A549 (cell line): Measurements from ENCODE around the gene TLCD4. TPM values are rescaled to one million over a fixed set of nuclear protein-coding genes. Genes with fewer than 3 reads are reported as not detected.

Source experiments
- ATAC-seq, 2 experiments: fragments of 200-7000 bp in 1 of 2; fragments of >200 bp in 1 of 2; cut with Nextera tagmentation in 1 of 2; cut with Tn5 transposase in 1 of 2; 3 replicates each; pipeline versions ENCODE4 v1.8.0 to v1.9.1; 2018 to 2020; ENCODE audit warnings: mild to moderate bottlenecking in 1 of 2, moderate library complexity in 1 of 2
- CTCF ChIA-PET: fragments of 300-600 bp; sonication (Branson Sonifier 250); formaldehyde crosslinking; extraction: SDS; loops from one replicate; lab custom pipeline; 2021; ENCODE audit warnings: antibody characterized with exemption, inconsistent platforms; lab: Yijun Ruan, JAX
- POLR2A ChIA-PET: fragments of 350-600 bp; formaldehyde crosslinking; extraction: SDS; loops from one replicate; lab custom pipeline; 2021; ENCODE audit warnings: antibody characterized with exemption, inconsistent platforms; lab: Yijun Ruan, JAX
- DNase-seq, 2 experiments: peaks; one replicate each; pipeline versions ENCODE4 v3.0.0 to v3.0.0-alpha.2; 2011 to 2016; ENCODE audit warnings: low read depth in 1 of 2, low spot score in 1 of 2
- FAIRE-seq: peaks from 2 replicates; lab custom pipeline; 2011; peaks lifted over from hg19 to GRCh38; lab: Jason Lieb, UNC
- H3K27ac ChIP-seq, 2 experiments: fragments of >200 bp; sonication (Bioruptor Twin); formaldehyde crosslinking; 3 replicates each; pipeline ENCODE4 v1.5.1; 2016 to 2017
- H3K4me1 ChIP-seq: fragments of >200 bp; sonication (Bioruptor Twin); formaldehyde crosslinking; 3 replicates; pipeline ENCODE4 v1.6.1; 2016
- H3K4me2 ChIP-seq: fragments of >200 bp; sonication (Bioruptor Twin); formaldehyde crosslinking; 3 replicates; pipeline ENCODE4 v1.6.1; 2016
- H3K4me3 ChIP-seq: fragments of >200 bp; sonication (Bioruptor Twin); formaldehyde crosslinking; 3 replicates; pipeline ENCODE4 v1.5.1; 2016
- H3K9me3 ChIP-seq: fragments of >200 bp; sonication (Bioruptor Twin); formaldehyde crosslinking; 3 replicates; pipeline ENCODE4 v1.6.1; 2016
- CBX2 ChIP-seq: fragments of 200-600 bp; sonication (generic); IDR thresholded peaks from 2 replicates; pipeline ENCODE4 v1.6.1; 2016; ENCODE audit warnings: low read depth, mild to moderate bottlenecking, borderline replicate concordance
- CBX8 ChIP-seq: fragments of 200-600 bp; sonication (generic); IDR thresholded peaks from 2 replicates; pipeline ENCODE4 v1.6.1; 2016
- CEBPB ChIP-seq, 2 experiments: fragments of >200 bp in 1 of 2; sonication (Bioruptor Twin) in 1 of 2; formaldehyde crosslinking in 1 of 2; IDR thresholded peaks; 2 replicates each; pipeline ENCODE4 v1.6.1; 2012 to 2016
- CHD4 ChIP-seq: fragments of 200-600 bp; sonication (generic); IDR thresholded peaks from 2 replicates; pipeline ENCODE4 v1.6.1; 2016; ENCODE audit warnings: antibody characterized with exemption, mild to moderate bottlenecking, borderline replicate concordance
- FOSB ChIP-seq: fragments of 250-450 bp; sonication (Bioruptor Pico); IDR thresholded peaks from 2 replicates; pipeline ENCODE4 v1.5.0; 2020; ENCODE audit warnings: mild to moderate bottlenecking, moderate library complexity
- FOXS1 ChIP-seq: fragments of 250-450 bp; sonication (Bioruptor Pico); IDR thresholded peaks from 2 replicates; pipeline ENCODE4 v1.5.0; 2020; ENCODE audit warnings: mild to moderate bottlenecking, moderate library complexity
- JUN ChIP-seq, 2 experiments: fragments of >200 bp; sonication (Bioruptor Twin); formaldehyde crosslinking; IDR thresholded peaks; 2 replicates in 1 of 2; 3 replicates in 1 of 2; pipeline ENCODE4 v1.6.1; 2016 to 2017
- JUNB ChIP-seq: fragments of >200 bp; sonication (Bioruptor Twin); formaldehyde crosslinking; IDR thresholded peaks from 2 replicates; pipeline ENCODE4 v1.6.1; 2016
- KDM1A ChIP-seq: fragments of 200-600 bp; sonication (generic); IDR thresholded peaks from 2 replicates; pipeline ENCODE4 v1.6.1; 2016; ENCODE audit warnings: low read depth, mild to moderate bottlenecking
- MAFK ChIP-seq: fragments of 450-650 bp; IDR thresholded peaks from 2 replicates; pipeline ENCODE4 v1.6.1; 2014; ENCODE audit not compliant: partially characterized antibody
- MYC ChIP-seq: IDR thresholded peaks from 2 replicates; pipeline ENCODE4 v1.6.1; 2012; ENCODE audit warnings: mild to moderate bottlenecking, inconsistent platforms, low read length, improper control_type of control experiment, borderline replicate concordance
- PHF8 ChIP-seq: fragments of 200-600 bp; sonication (generic); IDR thresholded peaks from 2 replicates; pipeline ENCODE4 v1.6.1; 2016; ENCODE audit warnings: low read depth, mild to moderate bottlenecking, antibody characterized with exemption, moderate library complexity, borderline replicate concordance
- POLR2A ChIP-seq: IDR thresholded peaks from 2 replicates; pipeline ENCODE4 v1.6.1; 2012; ENCODE audit warnings: mild to moderate bottlenecking, low read length
- RARB ChIP-seq: fragments of 250-450 bp; sonication (Bioruptor Pico); IDR thresholded peaks from 2 replicates; pipeline ENCODE4 v1.8.0; 2021; ENCODE audit warnings: mild to moderate bottlenecking, moderate library complexity
- RNF2 ChIP-seq: fragments of 200-600 bp; sonication (generic); IDR thresholded peaks from 2 replicates; pipeline ENCODE4 v1.6.1; 2016; ENCODE audit warnings: low read depth, mild to moderate bottlenecking, antibody characterized with exemption, moderate library complexity, borderline replicate concordance
- SMC3 ChIP-seq: fragments of >200 bp; sonication (Bioruptor Twin); formaldehyde crosslinking; IDR thresholded peaks from 3 replicates; pipeline ENCODE4 v1.6.1; 2018; ENCODE audit warnings: inconsistent platforms
- SREBF2 ChIP-seq: fragments of 450-650 bp; IDR thresholded peaks from 2 replicates; pipeline ENCODE4 v1.6.1; 2014; ENCODE audit warnings: mild to moderate bottlenecking, moderate library complexity
- TFCP2L1 ChIP-seq: fragments of 250-450 bp; sonication (Bioruptor Pico); IDR thresholded peaks from 2 replicates; pipeline ENCODE4 v1.5.0; 2021; ENCODE audit warnings: mild to moderate bottlenecking
- WGBS: methylation state at CpG from one replicate; pipeline ENCODE4 v1.1.6; 2017; ENCODE audit errors: missing lambda C conversion rate; 5-methylcytosine and 5-hydroxymethylcytosine counted together
- polyA plus RNA-seq, 4 experiments: library from polyadenylated mRNA; depleted of rRNA in 3 of 4; stranded (reverse); fragments of >200 nt; fragmentation: RNase III in 1 of 4; extraction: RNeasy Plus Mini Kit Qiagen cat#74134 plus additional on column Dnase treatment in 1 of 4; gene quantifications; 2 replicates in 3 of 4; 3 replicates in 1 of 4; pipeline ENCODE4 v1.2.3, GENCODE V29; 2011 to 2017
- TF ChIP-seq, protein P1 (sequence below): IDR thresholded peaks from 2 replicates; pipeline ENCODE4 v1.6.1; 2012
- TF ChIP-seq, protein P2 (sequence below): fragments of >200 bp; sonication (Bioruptor Twin); formaldehyde crosslinking; IDR thresholded peaks from 2 replicates; pipeline ENCODE4 v1.6.1; 2016
- TF ChIP-seq, protein P3 (sequence below): IDR thresholded peaks from 2 replicates; pipeline ENCODE4 v1.6.1; 2012; ENCODE audit warnings: low read depth, borderline replicate concordance
- TF ChIP-seq, protein P4 (sequence below): fragments of 250-450 bp; sonication (Bioruptor Pico); IDR thresholded peaks from 2 replicates; pipeline ENCODE4 v1.5.0; 2020; ENCODE audit warnings: low read depth, mild to moderate bottlenecking, moderate library complexity
- TF ChIP-seq, protein P5 (sequence below): fragments of 150-350 bp; IDR thresholded peaks from 2 replicates; pipeline ENCODE4 v1.6.1; 2014; ENCODE audit warnings: low read depth, mild to moderate bottlenecking, low read length

TLCD4 gene
- polyA plus RNA-seq, 2 of the 4 experiments (the other 2 are of a cell fraction): 14.2 to 24.1 TPM

DNA sequence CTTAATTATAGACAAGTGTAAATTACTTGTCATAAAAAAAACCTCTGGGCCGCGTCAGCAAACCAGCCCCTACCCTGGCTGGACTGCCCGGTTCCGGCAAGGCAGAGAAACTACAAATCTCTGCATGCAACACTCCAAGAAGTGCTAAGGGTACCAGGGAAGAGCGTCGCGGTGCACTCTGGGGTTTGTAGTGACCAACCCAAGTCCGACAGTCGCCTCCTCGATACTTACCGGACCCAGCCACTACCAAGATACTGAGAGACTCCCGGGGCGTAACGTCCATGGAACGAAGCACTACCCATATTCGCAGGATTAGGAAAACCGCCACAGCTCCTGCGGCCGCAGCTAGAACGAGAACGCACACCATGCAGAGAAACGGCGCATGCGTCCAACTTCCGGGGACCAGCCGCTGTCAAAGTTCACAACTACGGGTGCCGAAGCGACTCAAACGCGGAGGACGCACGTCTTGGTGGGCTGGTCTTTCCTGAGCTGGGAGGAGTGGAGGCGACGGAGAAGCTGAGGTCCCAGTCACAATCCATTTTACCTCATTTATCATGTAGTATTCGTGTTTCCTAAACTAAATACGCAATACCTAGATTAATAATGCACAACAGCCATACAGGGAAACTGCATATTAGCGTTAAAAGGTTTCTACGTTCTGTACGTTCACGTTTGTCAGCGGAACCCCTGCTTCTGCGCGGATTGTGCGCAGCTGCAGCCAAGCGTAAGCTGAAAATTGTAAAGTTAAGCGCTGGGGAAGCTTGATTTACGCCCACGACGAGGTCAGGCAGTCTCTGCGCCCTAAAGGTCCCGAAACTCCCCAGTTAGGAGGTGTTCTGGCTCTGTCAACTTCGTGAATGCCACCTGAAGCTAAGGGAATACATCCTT, 44.4 kb upstream of the TLCD4 start, which contains the start of gene ALG14:
Gene ALG14, minus strand, starts transcription at position 420 of the 888 bp plus-strand sequence. Its CDS starts 53 bp downstream, at position 367.
- peak within 1 kb of the TSS; percentile 62 for H3K4me3 ChIP-seq
- no peaks in the 10 kb centered on the region for H3K9me3 ChIP-seq
- DNase-seq (peak; percentile 83 to 95), ATAC-seq (peak; percentile 99), FAIRE-seq (no peak)
- TF ChIP-seq CEBPB (IDR thresholded peaks at IDR 0.05): no peak
- peak; percentile 6; the same call in 1 of the 3 replicates for TF ChIP-seq SMC3
- TF ChIP-seq, protein P1, sequence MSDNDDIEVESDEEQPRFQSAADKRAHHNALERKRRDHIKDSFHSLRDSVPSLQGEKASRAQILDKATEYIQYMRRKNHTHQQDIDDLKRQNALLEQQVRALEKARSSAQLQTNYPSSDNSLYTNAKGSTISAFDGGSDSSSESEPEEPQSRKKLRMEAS: peak; percentile 88
- TF ChIP-seq, protein P2, sequence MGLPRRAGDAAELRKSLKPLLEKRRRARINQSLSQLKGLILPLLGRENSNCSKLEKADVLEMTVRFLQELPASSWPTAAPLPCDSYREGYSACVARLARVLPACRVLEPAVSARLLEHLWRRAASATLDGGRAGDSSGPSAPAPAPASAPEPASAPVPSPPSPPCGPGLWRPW: no peak
- no peak for TF ChIP-seq FOXS1
- TF ChIP-seq JUN (IDR thresholded peaks at IDR 0.05): peak; percentile 28 to 55; a peak in 2 of 5 replicates
- TF ChIP-seq, protein P3, sequence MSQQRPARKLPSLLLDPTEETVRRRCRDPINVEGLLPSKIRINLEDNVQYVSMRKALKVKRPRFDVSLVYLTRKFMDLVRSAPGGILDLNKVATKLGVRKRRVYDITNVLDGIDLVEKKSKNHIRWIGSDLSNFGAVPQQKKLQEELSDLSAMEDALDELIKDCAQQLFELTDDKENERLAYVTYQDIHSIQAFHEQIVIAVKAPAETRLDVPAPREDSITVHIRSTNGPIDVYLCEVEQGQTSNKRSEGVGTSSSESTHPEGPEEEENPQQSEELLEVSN: peak; percentile 44; the same call in 1 of the 2 replicates
- TF ChIP-seq POLR2A: peak; percentile 56
- 2% methylated on average over 39 of the region's 53 CpGs for WGBS
- CTCF ChIA-PET: interaction anchor here (0.6 to 1.5 kb wide), 5 partner anchors 31 to 163 kb away, joined by 3 to 10 read pairs (median 4); partner anchors contain the start of genes RWDD3 and TLCD4
- peak within 1 kb of the TSS; percentile 98 to 100 for H3K27ac ChIP-seq
- peaks cover 27% of the 10 kb centered on the region for H3K4me1 ChIP-seq
- H3K4me2 ChIP-seq: peak within 1 kb of the TSS; percentile 83
- POLR2A ChIA-PET: interaction anchor here (0.6 to 1.8 kb wide), 7 partner anchors 12 to 161 kb away, joined by 3 to 31 read pairs (median 4); partner anchors contain the start of genes RWDD3 and TLCD4

DNA sequence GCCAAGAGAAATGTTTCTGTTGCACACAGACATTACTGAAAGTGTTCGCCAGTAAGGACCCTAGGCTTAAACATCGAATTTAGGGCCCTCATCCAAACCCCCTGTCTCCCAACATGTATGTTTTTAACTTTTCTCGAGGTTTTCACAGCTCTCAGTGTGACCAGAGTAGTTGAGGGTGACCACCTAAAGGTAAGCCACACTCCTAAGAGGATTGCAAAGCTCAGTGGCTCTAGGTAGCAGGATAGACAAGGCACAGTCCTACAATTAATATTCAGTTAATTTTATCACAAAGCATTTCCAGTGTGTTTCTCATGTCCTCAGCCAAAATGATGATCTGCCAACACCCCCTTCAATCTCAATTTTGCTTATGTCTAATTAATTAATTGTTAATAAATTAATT, 43.7 kb upstream of the TLCD4 start:
- Histone ChIP-seq H3K4me3 (peak overlapping the region; percentile 62), H3K4me2 (peak overlapping the region; percentile 83), H3K27ac (peak overlapping the region; percentile 98 to 100), H3K4me1 (peaks cover 27% of the 10 kb centered on the region), H3K9me3 (no peaks in the 10 kb centered on the region)
- no peak for FAIRE-seq
- WGBS: 25% methylated on average over 3 of the region's 3 CpGs
- ChIA-PET POLR2A (interaction anchor here (0.7 to 1.8 kb wide), 6 partner anchors 11 to 161 kb away, joined by 3 to 31 read pairs (median 4); partner anchors contain the start of genes RWDD3 and TLCD4), CTCF (interaction anchor here (0.6 to 1.5 kb wide), 5 partner anchors 32 to 162 kb away, joined by 3 to 10 read pairs (median 4); partner anchors contain the start of genes RWDD3 and TLCD4)
- DNase-seq: no peak
- no peak for TF ChIP-seq CBX8
- TF ChIP-seq TFCP2L1: no peak
- ATAC-seq: peak; percentile 15 to 52; a peak in 4 of 6 replicates

DNA sequence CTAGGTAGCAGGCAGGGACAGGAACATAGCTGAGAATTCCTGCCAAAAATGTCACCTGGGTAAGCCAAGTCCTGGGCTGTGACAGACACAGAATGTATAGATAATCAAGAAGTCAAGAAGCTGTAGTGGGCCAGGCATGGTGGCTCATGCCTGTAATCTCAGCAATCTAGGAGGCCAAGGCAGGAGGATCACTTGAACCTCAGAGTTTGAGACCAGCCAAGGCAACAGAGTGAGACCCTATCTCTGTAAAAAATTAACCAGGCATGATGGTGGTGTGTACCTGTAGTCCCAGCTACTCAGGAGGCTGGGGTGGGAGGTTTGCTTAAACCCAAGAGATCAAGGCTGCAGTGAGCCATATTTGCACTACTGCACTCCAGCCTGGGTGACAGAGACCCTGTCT, 41.1 kb upstream of the TLCD4 start:
- TF ChIP-seq, protein P1: no peak
- TF ChIP-seq FOXS1 (no peak), CBX2 (no peak), RARB (CRISPR knock-in tag) (no peak), KDM1A (no peak), JUNB (no peak), SREBF2 (no peak), CHD4 (no peak), MAFK (no peak), CEBPB (IDR thresholded peaks at IDR 0.05) (no peak), MYC (no peak), PHF8 (no peak), FOSB (CRISPR knock-in tag) (no peak), RNF2 (no peak)
- TF ChIP-seq, protein P4, sequence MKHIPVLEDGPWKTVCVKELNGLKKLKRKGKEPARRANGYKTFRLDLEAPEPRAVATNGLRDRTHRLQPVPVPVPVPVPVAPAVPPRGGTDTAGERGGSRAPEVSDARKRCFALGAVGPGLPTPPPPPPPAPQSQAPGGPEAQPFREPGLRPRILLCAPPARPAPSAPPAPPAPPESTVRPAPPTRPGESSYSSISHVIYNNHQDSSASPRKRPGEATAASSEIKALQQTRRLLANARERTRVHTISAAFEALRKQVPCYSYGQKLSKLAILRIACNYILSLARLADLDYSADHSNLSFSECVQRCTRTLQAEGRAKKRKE (CRISPR knock-in tag): no peak
- TF ChIP-seq, protein P5, sequence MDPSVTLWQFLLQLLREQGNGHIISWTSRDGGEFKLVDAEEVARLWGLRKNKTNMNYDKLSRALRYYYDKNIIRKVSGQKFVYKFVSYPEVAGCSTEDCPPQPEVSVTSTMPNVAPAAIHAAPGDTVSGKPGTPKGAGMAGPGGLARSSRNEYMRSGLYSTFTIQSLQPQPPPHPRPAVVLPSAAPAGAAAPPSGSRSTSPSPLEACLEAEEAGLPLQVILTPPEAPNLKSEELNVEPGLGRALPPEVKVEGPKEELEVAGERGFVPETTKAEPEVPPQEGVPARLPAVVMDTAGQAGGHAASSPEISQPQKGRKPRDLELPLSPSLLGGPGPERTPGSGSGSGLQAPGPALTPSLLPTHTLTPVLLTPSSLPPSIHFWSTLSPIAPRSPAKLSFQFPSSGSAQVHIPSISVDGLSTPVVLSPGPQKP: no peak
- POLR2A ChIA-PET: interaction anchor here (1.0 kb wide), 1 partner anchor 158 kb away, joined by 3 read pairs; no protein-coding TSS in a partner anchor
- no peak overlapping the region for H3K4me3 ChIP-seq

More for the DNA sequence above, 41.1 kb upstream of the TLCD4 start:
- CTCF ChIA-PET: interaction anchor here (0.7 to 1.7 kb wide), 3 partner anchors 40 to 158 kb away, joined by 3 to 6 read pairs (median 3); no protein-coding TSS in a partner anchor
- FAIRE-seq: no peak
- Histone ChIP-seq H3K9me3 (no peaks in the 10 kb centered on the region), H3K27ac (no peak overlapping the region), H3K4me1 (peaks cover 10% of the 10 kb centered on the region), H3K4me2 (no peak overlapping the region)
- no peak for DNase-seq
- no peak for ATAC-seq
